Glutamatergic neuron (in vitro differentiated cells): Measurements from ENCODE around the gene MED16. TPM values are rescaled to one million over a fixed set of nuclear protein-coding genes. Genes with fewer than 3 reads are reported as not detected.

Source experiments
- DNase-seq: peaks from one replicate; pipeline ENCODE4 v3.0.0; 2022
- H3K27ac Mint-ChIP-seq: one replicate; pipeline ENCODE4 v1.8.0; 2020; ENCODE audit warnings: mild to moderate bottlenecking, mixed read lengths, inconsistent platforms; ENCODE audit not compliant: unreplicated experiment
- H3K27me3 Mint-ChIP-seq: one replicate; pipeline ENCODE4 v1.8.0; 2020; ENCODE audit warnings: mild to moderate bottlenecking, moderate library complexity, mixed read lengths, inconsistent platforms; ENCODE audit not compliant: unreplicated experiment
- H3K36me3 Mint-ChIP-seq: one replicate; pipeline ENCODE4 v1.8.0; 2020; ENCODE audit warnings: mild to moderate bottlenecking, mixed read lengths, inconsistent platforms; ENCODE audit not compliant: unreplicated experiment
- H3K4me1 Mint-ChIP-seq: one replicate; pipeline ENCODE4 v1.8.0; 2020; ENCODE audit warnings: mild to moderate bottlenecking, low read depth, mixed read lengths, inconsistent platforms; ENCODE audit not compliant: unreplicated experiment
- H3K4me3 Mint-ChIP-seq: one replicate; pipeline ENCODE4 v1.8.0; 2020; ENCODE audit warnings: mild to moderate bottlenecking, mixed read lengths, inconsistent platforms; ENCODE audit not compliant: unreplicated experiment
- H3K9me3 Mint-ChIP-seq: one replicate; pipeline ENCODE4 v1.8.0; 2020; ENCODE audit warnings: mild to moderate bottlenecking, moderate library complexity, mixed read lengths, inconsistent platforms; ENCODE audit not compliant: unreplicated experiment
- total RNA-seq: library from RNA; stranded (reverse); fragmentation: NEBNext Ultra II Directional; extraction: Animal tissue kit (Norgen Biotek cat#: 25700); gene quantifications from one replicate; pipeline ENCODE4 v1.2.1, GENCODE V29; 2021; ENCODE audit not compliant: unreplicated experiment
- TF ChIP-seq, protein P1 (sequence below): fragments of 200-600 bp; sonication (generic); IDR thresholded peaks from one replicate; pipeline ENCODE4 v1.5.0; 2021; ENCODE audit not compliant: partially characterized antibody, unreplicated experiment

Gene MED16
- total RNA-seq, 1 donor from 2014 or later, result 65.0 TPM

DNA sequence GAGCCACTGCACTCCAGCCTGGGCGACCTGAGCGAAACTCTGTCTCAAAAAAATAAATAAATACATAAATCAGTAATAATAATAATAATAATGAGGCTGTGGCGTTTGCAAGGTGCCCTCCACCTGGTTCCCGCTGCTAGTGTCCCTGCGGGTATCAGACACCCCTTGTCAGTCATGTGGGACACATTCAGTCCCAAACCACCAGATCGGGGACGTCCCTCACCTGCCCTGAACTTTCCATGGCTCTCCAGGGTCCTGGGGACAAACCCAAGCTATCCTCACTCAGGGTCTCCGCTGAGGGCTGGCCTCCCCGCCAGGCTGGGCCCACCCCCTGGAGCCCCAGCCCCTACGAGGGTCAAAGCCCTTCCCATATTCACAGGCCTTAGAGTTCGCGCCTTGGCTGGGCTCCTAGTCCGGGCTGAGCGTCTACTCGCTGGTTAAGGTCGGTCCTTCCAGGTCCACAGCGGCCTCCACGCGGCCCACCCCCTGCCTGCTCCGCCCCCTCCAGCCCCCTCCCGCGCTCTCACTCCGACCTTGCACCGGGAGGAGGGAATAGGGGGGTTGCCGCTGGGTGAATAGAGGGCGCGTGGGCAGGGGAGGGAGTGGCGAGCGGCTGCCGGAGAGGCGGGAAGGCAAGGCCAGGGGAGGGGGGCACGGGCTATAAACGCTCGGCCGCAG lies 23.8 kb upstream of the MED16 start:
- Mint-ChIP-seq H3K27me3 (peaks cover 13% of the 10 kb centered on the region), H3K9me3 (peaks cover under 1% of the 10 kb centered on the region), H3K36me3 (no peaks in the 10 kb centered on the region), H3K4me3 (no peak overlapping the region), H3K27ac (no peak overlapping the region), H3K4me1 (peaks cover under 1% of the 10 kb centered on the region)
- DNase-seq, result no peak
- TF ChIP-seq, protein P1, sequence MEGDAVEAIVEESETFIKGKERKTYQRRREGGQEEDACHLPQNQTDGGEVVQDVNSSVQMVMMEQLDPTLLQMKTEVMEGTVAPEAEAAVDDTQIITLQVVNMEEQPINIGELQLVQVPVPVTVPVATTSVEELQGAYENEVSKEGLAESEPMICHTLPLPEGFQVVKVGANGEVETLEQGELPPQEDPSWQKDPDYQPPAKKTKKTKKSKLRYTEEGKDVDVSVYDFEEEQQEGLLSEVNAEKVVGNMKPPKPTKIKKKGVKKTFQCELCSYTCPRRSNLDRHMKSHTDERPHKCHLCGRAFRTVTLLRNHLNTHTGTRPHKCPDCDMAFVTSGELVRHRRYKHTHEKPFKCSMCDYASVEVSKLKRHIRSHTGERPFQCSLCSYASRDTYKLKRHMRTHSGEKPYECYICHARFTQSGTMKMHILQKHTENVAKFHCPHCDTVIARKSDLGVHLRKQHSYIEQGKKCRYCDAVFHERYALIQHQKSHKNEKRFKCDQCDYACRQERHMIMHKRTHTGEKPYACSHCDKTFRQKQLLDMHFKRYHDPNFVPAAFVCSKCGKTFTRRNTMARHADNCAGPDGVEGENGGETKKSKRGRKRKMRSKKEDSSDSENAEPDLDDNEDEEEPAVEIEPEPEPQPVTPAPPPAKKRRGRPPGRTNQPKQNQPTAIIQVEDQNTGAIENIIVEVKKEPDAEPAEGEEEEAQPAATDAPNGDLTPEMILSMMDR, result no peak

DNA sequence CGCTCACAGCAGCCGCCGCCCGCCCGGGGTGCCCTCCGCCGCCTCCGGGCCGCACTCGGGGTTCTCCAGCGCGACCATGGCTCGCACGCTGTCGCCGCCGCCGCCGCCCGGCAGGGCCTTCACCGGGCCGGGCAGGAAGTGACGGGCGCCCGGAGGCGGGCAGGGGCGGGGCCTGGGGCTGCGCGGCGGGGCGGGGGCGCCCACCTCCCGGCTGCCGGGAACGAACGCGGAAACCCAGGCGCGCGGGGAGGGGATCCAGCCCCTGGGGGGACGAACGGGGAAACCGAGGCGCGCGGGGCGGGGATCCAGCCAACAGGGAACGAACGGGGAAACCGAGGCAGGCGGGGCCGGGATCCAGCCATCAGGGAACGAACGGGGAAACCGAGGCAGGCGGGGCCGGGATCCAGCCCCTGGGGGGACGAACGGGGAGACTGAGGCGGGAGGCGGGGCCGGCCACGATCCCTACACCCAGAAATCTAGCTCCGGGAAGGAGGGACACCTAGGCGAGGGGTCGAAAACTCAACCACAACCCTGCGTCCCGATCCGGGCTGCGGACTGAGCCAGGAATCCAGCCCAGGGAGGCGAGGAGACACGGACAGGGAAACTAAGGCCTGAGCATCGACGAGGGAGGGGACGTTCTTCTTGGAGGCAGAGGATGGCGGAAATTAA lies 20.2 kb upstream of the MED16 start, which contains the start of gene R3HDM4:
Gene R3HDM4 (minus strand): TSS at position 140 of the 669 bp plus-strand sequence. CDS start 62 bp downstream, at position 78.
- no peak within 1 kb of the TSS for H3K27ac Mint-ChIP-seq

DNA sequence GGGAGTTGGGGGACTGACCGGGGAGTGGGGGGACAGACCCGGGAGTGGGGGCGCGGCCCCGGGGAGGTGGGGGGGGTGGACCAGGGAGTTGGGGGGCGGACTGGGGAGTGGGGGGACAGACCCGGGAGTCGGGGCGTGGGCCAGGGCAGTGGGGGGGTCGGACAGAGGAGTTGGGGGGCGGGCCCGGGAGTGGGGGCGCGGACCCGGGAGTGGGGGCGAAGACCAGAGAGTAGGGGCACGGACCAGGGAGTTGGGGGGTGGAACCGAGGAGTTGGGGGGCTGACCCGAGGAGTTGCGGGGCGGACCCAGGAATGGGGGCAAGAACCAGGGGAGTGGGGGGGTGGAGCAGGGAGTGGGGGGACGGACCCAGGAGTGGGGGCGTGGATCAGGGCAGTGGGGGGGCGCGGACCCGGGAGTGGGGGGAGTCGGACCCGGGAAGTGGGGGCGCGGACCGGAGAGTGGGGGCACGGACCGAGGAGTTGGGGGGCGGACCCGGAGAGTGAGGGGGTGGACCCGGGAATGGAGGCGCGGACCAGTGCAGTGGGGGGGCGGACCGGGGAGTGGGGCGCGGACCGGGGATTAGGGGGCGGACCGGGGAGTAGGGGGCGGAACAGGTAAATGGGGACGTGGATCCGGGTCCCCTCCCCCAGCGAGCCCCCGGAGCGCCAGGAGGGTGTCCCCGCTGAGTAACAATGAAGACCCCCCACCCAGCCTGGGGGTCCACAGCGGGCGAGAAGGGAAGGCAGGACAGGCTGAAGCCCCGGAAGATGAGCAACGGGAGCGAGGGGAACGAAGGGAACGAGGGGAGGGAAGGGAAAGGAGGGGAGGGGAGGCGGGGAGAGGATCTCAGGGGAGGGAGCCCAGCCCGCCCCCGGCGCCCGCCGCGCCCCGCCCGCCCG lies 19.4 kb upstream of the MED16 start:
- Mint-ChIP-seq H3K27me3 (peaks cover 12% of the 10 kb centered on the region), H3K4me1 (no peaks in the 10 kb centered on the region), H3K9me3 (no peaks in the 10 kb centered on the region), H3K27ac (no peak overlapping the region), H3K4me3 (peak overlapping the region; percentile 67), H3K36me3 (no peaks in the 10 kb centered on the region)
- DNase-seq, result peak; percentile 33
- TF ChIP-seq, protein P1, result no peak

More for the DNA sequence above, 20.2 kb upstream of the MED16 start, which contains the start of gene R3HDM4:
- Mint-ChIP-seq H3K4me1 (no peaks in the 10 kb centered on the region), H3K36me3 (no peaks in the 10 kb centered on the region), H3K4me3 (peak within 1 kb of the TSS; percentile 71), H3K9me3 (no peaks in the 10 kb centered on the region), H3K27me3 (peaks cover 12% of the 10 kb centered on the region)
- TF ChIP-seq, protein P1, result no peak
- peak; percentile 82 for DNase-seq

DNA sequence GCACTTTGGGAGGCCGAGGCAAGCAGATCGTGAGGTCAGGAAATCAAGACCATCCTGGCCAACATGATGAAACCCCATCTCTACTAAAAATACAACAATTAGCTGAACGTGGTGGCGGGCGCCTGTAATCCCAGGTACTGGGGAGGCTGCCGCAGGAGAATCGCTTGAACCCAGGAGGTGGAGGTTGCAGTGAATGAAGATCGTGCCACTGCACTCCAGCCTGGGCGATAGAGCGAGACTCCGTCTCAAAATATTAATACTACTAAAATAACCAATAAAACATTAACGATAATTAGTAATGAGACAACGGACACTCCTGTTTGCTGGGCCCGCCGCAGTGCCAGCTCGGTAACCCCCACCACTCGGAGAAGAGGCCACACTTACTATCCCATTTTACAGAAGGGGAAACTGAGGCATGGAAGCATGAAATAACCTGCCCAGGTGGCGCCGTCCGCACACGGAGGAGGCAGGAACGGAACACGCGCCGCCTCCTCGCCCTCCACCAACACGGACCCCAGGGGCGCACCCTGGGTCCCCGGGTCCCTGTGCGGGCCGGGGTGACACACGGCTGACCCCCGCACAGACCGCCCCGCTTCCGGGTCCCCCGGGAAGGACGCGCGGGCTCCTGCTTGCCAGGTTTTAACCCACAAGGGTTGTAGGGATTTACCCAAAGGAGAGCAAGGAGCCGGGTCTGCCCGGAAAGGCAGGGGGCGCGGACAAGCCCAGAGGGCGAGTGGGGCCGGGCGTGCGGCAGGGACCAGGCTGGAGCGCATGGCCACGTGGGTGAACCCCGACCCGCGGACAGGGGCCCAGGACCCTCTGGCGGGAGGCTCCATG lies 18.4 kb upstream of the MED16 start:
- Mint-ChIP-seq H3K9me3 (no peaks in the 10 kb centered on the region), H3K36me3 (no peaks in the 10 kb centered on the region)
- TF ChIP-seq, protein P1, result no peak

More for the DNA sequence above, 18.4 kb upstream of the MED16 start:
- peaks cover 12% of the 10 kb centered on the region for H3K27me3 Mint-ChIP-seq
- H3K4me1 Mint-ChIP-seq, result no peaks in the 10 kb centered on the region
- peak; percentile 38 for DNase-seq
- H3K4me3 Mint-ChIP-seq, result peak overlapping the region; percentile 73
- H3K27ac Mint-ChIP-seq, result no peak overlapping the region
